Keratinocyte (primary cell): ENCODE measurements around the gene NCOA3.

Source experiments
- CTCF ChIP-seq, 3 experiments: IDR thresholded peaks in 1 of 3; conservative IDR thresholded peaks in 1 of 3; optimal IDR thresholded peaks in 1 of 3; 2 replicates in 2 of 3; 3 replicates in 1 of 3; pipeline versions ENCODE3 to v1.5.1; 2011; ENCODE audit warnings: low read length in 3 of 3, mild to moderate bottlenecking in 3 of 3, moderate library complexity in 2 of 3, control low read depth in 1 of 3, inconsistent platforms in 1 of 3; ENCODE audit not compliant: insufficient read depth in 2 of 3; ENCODE audit errors: extremely low read depth in 1 of 3
- EZH2 ChIP-seq: IDR thresholded peaks from one replicate; pipeline ENCODE4 v1.6.1; 2012; ENCODE audit warnings: inconsistent platforms, mild to moderate bottlenecking, low read length, moderate library complexity

GRCh38 chr20:47557791-47558190 is 56.1 kb downstream of the NCOA3 start:
- no peak for TF ChIP-seq CTCF (optimal IDR thresholded peaks at IDR 0.05 in 1 of 3, IDR thresholded peaks at IDR 0.05 in 1 of 3, conservative IDR thresholded peaks at IDR 0.05 in 1 of 3; ENCODE audit: extremely low read depth in 1 of 3, insufficient read depth in 2 of 3, low read length in 3 of 3)
- no peak for TF ChIP-seq EZH2
